GM19463 (cell line): ENCODE measurements around the gene POP5.
A peak's percentile ranks its signal among the peaks of the same experiment; 100 is the strongest.
"Not testable (repeated sequence)": the region's sequence is repeated elsewhere in the genome, so short reads cannot be mapped to it uniquely, and the experiment has no call there.

ENCODE experiments used
- ATAC-seq: cut with Tn5 transposase; IDR thresholded peaks from one replicate; pipeline ENCODE4 v1.9.1; 2021; ENCODE audit warnings: mild to moderate bottlenecking, moderate library complexity; ENCODE audit not compliant: unreplicated experiment

POP5 gene

DNA sequence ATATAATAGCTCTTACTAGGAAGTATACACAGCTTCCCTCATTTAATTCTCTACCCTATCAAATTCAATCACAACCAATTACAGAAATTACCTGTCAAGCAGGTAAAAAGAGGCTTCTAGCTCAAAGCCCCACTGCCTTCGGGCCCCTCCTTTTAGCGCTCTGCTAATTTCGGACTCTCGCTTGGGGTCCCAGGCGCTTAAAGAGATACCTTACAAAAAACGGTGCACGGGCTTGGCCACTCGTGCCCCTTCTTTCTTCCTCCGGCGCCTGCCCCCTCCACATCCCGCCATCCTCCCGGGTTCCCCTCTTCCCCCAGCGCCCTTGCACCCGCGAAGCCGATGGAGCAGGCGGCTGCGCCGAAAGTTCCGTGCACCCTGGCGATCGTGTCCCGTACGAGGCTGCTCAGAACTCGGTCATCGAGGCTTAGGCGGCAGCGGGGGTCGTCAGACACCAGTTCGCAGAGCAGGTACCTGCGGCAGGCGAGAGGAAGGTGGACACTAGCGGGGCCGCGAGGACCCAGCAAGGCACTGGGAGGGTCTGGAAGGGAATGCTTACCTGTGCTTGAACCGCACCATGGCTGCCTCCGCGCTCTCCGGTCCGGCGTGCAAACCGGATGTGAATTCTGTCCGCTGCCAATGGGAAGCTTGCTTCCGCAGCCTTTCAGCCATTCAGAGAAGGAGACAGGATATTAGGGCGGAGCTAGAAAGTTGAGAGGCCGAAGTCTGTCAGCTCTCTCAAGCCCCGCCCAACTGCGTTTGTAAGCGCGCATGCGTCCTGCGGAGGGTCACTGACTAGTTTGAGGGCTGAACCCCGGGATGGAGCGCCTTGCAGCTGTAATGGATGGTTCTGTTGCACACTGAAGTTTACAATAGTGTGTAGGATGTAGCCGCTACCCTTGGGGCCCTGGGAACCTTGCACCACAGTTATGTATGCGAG, at the start of gene POP5:
Gene POP5, minus strand, starts transcription at position 616 of the 937 bp plus-strand sequence. Its CDS starts 40 bp downstream, at position 576.
- peak; percentile 92 for ATAC-seq

DNA sequence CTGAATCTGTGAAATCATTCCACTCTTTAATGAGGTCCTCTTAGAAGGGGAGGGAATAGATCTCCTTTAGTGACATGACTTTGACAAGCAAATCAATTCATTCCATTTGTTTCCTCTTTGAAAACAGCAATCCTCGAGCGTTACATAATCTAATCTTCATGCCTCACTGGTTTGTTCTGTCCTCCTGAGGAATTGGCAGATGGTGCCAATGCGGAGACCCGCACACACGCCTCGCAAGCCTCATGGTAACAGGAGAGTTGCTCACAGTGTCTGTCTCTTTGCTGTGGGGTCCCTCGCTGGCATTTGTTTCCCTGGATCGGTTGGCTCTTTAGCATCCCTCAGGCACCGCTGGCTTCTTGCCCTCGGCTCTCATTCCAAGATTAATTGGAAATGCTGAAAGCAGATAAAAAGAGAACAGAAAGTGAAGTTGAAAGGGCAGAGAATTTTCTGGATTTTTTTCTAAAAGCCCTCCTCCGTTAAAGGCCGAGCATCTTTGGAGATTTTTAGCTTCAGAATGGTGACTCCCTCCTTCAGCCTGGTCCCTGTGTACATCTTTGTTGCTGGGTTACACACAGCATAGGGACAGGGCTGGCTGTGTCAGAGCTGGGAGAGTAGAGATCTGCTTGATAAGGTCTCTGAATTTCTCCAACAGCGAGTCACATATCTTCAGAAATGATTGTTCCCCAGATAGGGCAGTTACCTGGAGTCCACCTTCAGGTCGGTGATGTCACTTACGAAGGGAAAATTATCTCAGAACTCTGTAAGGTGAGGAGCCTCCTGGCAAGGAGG, 49.1 kb upstream of the POP5 start:
- ATAC-seq, result no peak

DNA sequence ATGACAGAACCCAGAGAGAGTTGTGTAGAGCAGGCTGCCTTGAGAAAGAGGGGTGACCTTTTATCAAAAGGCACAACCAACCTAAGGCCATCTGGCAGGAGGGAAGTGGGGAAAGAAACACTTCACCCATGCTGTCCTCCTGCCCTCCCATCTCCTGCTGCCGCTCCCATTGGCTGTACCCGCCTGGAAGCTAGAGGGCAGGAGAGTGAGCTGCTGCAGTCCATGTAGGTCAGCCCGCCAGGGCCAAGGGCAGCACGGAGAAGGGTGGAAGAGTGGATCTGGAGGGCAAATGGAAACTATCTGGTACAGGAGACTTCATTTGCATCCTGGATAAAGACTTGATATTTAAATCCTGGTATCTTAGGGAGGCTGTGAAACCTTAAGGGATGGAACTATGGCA, 47.7 kb upstream of the POP5 start:
- no peak for ATAC-seq

GRCh38 chr12:120625557-120626419, 44.6 kb upstream of the POP5 start:
- ATAC-seq, result no peak

DNA sequence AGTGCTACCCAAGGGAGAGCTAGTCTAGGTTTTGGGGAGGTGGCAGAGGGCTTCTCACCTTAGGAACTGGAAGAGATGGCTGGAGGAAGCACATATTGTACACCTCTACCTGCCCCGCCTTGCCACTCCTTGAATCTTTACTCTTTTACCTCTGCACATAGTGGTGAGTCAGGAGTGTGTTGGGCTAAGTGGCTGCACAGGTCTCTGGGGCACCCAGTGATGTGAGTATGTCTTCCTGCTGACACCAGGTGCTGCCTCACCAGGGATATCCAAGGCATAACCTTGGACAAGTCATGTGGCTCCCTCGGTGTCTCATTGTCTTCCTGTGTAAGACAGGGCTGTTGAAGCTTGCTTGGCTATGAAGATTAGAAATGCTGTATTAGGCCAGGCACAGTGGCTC, 39.4 kb upstream of the POP5 start:
- ATAC-seq, result no peak

DNA sequence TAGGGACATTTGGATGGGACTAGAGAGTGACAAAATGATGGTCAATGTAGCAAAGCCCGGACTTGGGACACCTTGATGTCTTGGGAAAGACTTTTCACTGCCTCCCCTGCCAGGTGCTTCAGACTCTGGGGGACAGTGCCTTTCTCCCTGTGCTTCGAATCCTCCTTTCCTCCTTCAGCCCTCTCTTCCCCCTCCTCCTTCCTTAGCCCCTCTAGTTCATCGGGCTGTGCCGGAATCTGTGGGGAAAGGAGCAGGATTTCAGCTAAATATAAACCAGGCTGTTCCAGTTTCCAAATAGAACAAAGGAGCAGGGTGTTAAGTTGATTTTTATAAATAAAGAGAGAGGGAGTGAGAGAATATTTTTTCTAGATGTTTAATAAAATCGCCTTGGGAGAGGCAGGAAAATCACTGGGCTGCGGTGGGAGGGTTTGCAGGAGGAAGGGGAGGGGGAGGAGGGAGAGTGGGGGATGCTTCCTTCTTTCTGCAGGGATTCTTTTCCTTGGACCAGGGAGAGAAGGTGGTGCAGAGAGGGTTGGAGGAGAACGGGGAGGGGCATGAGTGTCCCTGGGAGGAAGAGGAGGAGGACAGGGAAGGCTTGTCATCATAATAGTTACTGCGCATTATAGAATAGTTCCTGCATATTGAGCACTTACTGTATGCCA, 37.9 kb upstream of the POP5 start:
- ATAC-seq, result no peak

- ATAC-seq, result not testable (repeated sequence)
Observed at GRCh38 chr12:120617767-120618166, 36.6 kb upstream of the POP5 start.

DNA sequence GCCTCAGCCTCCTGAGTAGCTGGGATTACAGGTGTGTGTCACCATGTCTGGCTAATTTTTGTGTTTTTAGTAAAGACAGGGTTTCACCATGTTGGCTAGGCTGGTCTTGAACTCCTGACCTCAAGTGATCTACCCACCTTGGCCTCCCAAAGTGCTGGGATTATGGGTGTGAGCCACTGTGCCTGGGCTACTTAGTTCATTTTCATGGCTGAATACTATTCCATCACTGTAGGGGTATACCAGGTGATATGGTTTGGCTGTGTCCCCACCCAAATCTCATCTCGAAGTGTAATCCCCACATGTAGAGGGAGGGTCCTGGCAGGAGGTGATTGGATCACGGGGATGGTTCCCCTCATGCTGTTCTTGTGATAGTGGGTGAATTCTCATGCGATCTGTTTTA, 36.0 kb upstream of the POP5 start:
- ATAC-seq, result not testable (repeated sequence)

GRCh38 chr12:120614848-120615247, 33.6 kb upstream of the POP5 start:
- ATAC-seq, result no peak

DNA sequence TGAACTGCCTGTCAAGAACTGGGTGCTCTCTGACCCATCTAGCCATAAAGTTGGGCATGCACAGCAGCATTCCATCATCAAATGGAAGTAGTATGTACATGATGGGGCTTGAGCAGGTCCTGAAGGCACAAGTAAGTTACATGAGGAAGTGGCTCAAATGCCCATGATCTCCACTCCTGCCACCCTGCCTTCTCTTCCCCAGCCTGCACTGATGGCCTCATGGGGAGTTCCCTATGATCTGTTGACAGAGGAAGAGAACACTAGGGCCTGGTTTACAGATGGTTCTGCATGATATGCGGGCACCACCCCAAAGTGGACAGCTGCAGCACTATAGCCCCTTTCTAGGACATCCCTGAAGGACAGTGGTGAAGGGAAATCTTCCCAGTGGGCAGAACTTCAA, 30.3 kb upstream of the POP5 start:
- ATAC-seq, result not testable (repeated sequence)

GRCh38 chr12:120610560-120610959, 29.4 kb upstream of the POP5 start:
- no peak for ATAC-seq

DNA sequence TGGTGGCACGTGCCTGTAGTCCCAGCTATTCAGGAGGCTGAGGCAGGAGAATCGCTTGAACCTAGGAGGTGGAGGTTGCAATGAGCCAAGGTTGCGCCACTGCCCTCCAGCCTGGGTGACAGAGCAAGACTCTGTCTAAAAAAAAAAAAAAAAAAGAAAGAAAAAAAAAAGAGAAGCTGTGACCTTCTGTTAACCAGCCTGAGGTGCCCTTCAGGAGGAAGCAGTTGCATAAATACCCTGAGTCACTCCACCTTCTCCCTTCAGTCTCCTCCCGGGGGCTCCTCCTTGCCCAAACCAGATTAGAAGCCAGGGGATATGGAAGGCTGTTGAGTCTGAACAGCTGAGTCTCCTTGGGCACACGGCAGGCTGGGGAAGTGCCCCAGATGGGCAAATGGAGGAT, 21.2 kb upstream of the POP5 start:
- not testable (repeated sequence) for ATAC-seq

DNA sequence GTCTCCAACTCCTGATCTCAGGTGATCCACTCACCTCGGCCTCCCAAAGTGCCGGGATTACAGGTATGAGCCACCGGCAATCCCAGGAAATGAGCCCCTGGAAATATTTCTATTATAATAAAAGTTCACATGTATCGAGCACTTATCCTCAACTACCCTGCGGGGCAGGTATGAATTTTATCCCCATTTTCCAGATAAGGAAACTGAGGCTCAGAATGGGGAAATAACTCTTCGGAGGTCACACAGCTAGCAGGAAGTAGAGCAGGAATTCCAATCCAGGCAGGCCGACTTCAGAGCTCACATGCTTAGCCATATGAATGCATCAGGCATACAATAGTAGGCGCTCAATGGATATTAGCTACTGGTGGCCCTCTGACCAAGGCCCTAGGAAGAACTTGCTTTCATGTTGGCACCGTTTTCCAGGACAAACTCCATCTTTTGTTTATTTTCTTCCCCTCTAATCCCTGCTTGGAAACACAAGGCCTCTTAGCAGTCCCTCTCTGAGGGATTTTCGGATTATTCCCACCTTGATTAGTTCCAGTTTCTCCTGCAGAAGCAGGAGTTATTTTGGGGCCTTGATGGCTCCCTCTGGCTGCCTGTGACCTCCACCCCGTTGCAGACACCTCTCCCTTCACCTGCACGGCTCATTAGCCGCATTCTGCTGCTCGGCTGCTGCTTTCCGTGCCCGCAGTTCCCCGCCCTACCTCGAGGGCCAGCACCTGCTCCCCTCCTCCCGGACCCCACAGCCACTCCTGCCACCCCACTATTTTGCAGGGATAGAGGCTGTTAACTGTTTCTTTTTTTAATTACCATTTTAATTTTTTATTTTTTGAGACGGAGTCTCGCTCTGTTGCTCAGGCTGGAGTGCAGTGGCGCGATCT, 18.7 kb upstream of the POP5 start:
- no peak for ATAC-seq

DNA sequence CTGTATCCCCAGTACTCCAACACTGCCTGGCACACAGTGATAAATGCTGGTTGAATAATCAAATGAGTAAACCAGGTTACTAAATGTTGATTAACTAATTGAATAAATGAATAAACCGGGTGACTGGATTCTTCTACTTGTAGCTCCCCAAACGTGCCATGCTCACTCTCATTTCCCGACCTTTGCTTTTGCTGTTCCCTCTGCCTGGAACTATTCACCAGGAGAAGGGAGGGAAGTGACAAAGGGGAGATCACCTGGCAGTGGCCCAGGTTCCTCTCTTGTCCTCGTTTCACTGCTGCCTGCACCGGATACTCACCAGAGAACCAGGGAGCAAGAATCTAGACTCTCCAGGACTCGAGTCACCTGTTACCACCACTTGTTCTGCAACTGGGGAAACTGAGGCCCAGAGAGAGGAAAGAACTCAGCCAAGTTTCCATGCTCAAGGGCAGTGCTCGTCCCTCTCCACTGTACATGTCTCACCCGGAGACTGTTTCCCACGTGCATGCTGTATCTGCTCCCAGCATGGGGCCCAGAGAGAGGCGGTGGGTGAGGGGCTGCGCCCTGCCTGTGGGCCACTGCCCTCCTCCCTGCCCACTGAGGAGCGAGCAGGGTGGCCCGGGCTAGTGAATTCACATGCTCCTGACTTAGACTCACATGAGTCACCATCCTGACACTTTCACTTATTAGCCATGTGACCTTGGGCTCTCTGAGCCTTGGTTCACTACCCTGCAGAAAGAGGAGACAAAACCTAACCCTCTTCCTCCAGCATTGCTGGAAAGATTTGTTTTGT, 17.7 kb upstream of the POP5 start:
- ATAC-seq, result no peak

- no peak for ATAC-seq
Observed at GRCh38 chr12:120597861-120598260, 16.7 kb upstream of the POP5 start.

DNA sequence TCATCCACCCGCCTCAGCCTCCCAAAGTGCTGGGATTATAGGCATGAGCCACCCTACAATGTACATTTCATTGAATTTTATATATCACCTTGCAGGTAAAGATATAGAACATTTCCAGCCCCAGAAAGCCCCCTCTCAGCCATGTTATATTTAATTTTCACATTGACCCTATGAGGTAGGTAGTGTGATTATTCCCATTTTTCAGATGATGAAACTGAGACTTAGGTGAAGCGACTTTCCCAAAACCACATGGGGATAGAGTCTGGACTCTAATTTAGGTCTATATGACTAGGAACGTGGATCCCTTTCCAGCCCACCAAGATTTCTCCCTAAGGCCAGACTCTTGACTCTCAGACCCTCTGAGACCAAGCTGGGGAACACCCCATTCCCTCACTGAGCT, 15.7 kb upstream of the POP5 start:
- no peak for ATAC-seq

- ATAC-seq, result no peak
Observed at GRCh38 chr12:120592121-120593049, 11.2 kb upstream of the POP5 start.
